ENCODE measurements around the gene DBN1.

DBN1 gene

DNA sequence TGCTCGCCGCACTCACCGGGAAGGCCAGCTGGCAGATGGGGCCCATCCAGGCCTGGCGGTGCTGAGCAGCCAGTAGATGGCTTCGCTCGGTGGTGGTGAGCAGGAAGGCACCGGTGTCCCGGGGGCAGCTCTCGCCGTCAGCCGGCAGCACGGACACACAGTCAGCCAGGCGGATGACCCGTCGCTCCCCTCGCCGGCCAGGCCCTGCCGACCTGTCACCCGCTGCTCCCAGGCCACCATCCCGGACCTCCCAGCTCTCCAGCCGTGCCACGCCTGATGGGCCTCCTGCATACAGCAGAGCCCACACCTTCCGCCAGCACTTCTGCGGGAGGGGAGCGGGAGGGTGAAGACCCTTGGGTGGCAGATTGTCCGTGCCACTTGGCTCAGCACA is 34.8 kb upstream of the DBN1 start:
- peak overlapping the region; percentile 82 for H3K4me3 ChIP-seq (ENCODE audit: low read depth, low read length)
- peak; percentile 52 for DNase-seq (ENCODE audit: low read depth)
- TF ChIP-seq POLR2A (IDR thresholded peaks at IDR 0.05; ENCODE audit: extremely low read depth, insufficient read length) (no peak), MYC (IDR thresholded peaks at IDR 0.05; ENCODE audit: low read depth, low read length) (no peak)
- TF ChIP-seq, protein P1, sequence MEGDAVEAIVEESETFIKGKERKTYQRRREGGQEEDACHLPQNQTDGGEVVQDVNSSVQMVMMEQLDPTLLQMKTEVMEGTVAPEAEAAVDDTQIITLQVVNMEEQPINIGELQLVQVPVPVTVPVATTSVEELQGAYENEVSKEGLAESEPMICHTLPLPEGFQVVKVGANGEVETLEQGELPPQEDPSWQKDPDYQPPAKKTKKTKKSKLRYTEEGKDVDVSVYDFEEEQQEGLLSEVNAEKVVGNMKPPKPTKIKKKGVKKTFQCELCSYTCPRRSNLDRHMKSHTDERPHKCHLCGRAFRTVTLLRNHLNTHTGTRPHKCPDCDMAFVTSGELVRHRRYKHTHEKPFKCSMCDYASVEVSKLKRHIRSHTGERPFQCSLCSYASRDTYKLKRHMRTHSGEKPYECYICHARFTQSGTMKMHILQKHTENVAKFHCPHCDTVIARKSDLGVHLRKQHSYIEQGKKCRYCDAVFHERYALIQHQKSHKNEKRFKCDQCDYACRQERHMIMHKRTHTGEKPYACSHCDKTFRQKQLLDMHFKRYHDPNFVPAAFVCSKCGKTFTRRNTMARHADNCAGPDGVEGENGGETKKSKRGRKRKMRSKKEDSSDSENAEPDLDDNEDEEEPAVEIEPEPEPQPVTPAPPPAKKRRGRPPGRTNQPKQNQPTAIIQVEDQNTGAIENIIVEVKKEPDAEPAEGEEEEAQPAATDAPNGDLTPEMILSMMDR (IDR thresholded peaks at IDR 0.05; ENCODE audit: low read depth, low read length), result no peak
- TF ChIP-seq, protein P2, sequence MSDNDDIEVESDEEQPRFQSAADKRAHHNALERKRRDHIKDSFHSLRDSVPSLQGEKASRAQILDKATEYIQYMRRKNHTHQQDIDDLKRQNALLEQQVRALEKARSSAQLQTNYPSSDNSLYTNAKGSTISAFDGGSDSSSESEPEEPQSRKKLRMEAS (IDR thresholded peaks at IDR 0.05; ENCODE audit: low read depth, low read length), result no peak

DNA sequence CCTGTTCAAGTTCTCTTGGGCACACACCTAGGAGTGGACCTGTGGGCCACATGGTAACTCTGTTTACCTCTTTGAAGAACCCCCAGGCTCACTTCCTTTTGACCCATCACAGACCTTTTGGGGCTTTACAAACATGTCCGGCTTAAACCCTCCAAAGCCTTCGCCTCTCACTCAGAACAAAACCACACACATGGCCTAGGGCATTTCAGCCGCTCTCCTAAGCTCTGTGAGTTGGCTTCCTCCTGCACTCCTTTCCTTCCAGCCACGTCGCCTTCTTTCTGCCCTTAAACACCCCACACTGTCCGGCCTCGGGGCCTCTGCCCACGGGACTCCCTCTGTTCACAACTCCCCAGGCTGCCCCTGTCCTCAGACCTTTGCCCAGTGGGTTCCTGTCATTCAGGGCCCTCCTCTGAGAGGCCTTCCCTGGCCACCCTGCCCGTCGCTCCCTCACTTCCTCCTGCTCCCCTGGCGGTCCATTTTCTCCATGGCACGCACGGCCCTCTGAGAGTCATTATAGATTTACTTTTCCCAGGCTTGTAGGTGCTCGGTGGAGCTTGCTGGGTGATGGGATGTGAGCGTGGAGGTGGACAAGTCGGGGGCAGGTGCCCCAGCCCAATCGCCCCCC is 34.3 kb upstream of the DBN1 start:
- H3K4me3 ChIP-seq (ENCODE audit: low read depth, low read length), result peak overlapping the region; percentile 82
- DNase-seq (ENCODE audit: low read depth), result peak; percentile 63
- TF ChIP-seq, protein P2 (IDR thresholded peaks at IDR 0.05; ENCODE audit: low read depth, low read length), result no peak

DNA sequence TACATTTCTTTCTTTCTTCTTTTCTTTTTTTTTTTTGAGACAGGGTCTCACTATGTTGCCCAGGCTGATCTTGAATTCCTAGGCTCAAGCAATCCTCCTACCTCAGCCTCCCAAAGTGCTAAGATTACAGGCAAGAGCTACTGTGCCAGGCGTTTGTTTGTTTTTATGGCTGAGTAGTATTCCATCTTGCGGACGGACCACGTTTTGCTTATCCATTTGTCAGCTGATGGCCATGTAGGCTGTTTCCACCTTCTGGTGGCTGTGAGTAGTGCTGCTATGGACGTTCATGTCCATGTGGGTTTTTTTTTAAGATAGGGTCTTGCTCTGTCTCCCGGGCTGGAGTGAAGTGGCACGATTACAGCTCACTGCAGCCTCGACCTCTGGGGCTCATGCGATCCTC is 33.7 kb upstream of the DBN1 start:
- H3K4me3 ChIP-seq (ENCODE audit: low read depth, low read length), result peak overlapping the region; percentile 82
- TF ChIP-seq, protein P1 (IDR thresholded peaks at IDR 0.05; ENCODE audit: low read depth, low read length), result peak; percentile 50
- no peak for TF ChIP-seq MYC (IDR thresholded peaks at IDR 0.05; ENCODE audit: low read depth, low read length)
- peak; percentile 67 for DNase-seq (ENCODE audit: low read depth)

DNA sequence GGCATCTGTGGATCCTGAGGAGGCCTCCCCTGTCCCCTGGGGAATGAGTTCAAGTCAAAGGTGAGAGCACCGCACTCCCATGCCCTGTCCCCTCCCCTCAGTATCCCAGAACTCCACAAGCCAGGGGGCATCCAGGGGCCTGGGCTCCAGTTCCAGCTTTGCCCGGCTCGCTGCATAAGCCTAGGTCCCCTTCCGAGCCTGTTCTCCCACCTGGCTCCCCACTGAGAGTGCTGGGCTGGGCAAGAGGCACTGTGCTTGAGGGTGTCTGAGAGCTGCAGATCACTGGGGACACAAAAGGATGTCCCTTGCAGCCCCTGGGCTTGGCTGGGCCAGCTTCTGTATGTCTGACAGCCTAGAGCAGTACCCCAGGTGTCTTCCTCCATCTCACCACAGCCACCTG is 31.6 kb upstream of the DBN1 start:
- TF ChIP-seq, protein P1 (IDR thresholded peaks at IDR 0.05; ENCODE audit: low read depth, low read length), result no peak
- TF ChIP-seq, protein P2 (IDR thresholded peaks at IDR 0.05; ENCODE audit: low read depth, low read length), result no peak
- TF ChIP-seq MYC (IDR thresholded peaks at IDR 0.05; ENCODE audit: low read depth, low read length) (no peak), POLR2A (IDR thresholded peaks at IDR 0.05; ENCODE audit: extremely low read depth, insufficient read length) (no peak)
- no peak overlapping the region for H3K4me3 ChIP-seq (ENCODE audit: low read depth, low read length)
- no peak for DNase-seq (ENCODE audit: low read depth)

DNA sequence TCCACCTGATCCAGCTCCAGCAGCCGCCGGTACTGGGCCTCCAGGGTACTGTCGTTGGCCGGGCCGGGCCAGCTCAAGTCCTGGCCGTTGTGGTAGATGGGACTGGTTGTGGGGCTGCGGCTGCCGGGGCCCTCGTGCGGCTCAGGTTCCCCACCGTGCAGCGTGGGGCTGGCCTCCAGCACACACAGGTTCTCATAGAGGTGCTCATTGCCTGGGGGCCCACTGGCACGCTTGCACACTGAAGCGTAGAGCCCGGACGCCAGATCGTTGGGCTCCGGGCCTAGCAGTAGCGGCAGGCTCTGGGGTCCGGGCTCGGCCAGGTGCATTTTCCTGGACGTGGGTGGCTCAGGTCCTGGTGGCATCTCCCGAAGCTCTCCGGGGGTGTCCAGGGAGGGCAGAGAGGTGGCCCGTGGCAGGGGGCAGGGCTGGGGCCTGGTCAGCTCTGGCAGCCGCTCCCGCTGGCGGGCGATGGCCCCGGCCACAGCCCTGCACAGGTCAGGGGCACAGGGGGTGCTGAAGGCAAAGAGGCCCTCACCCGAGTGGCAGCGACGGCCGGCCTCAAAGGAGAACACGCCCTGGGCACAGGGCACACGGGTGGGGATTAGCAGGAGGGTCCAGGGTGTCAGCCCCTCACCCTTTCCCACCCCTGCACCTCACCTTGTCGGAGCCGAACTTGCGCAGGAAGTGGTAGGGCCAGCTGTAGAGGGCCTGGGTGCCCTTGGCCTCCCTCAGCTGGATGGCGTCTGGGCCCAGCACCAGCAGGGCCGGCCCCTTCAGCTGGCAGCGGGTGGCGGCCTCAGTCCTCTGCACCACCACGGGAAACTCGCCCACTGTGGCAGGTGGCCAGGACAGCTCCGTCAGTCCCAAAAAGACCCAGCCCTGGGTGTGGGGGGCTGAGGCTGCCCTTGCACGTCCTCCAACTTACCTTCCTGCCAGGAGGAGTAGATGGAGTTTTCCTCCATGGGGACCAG is 30.9 kb upstream of the DBN1 start:
- TF ChIP-seq MYC (IDR thresholded peaks at IDR 0.05; ENCODE audit: low read depth, low read length) (no peak), POLR2A (IDR thresholded peaks at IDR 0.05; ENCODE audit: extremely low read depth, insufficient read length) (no peak)
- TF ChIP-seq, protein P2 (IDR thresholded peaks at IDR 0.05; ENCODE audit: low read depth, low read length), result no peak
- TF ChIP-seq, protein P1 (IDR thresholded peaks at IDR 0.05; ENCODE audit: low read depth, low read length), result no peak
- no peak overlapping the region for H3K4me3 ChIP-seq (ENCODE audit: low read depth, low read length)
- DNase-seq (ENCODE audit: low read depth), result no peak

DNA sequence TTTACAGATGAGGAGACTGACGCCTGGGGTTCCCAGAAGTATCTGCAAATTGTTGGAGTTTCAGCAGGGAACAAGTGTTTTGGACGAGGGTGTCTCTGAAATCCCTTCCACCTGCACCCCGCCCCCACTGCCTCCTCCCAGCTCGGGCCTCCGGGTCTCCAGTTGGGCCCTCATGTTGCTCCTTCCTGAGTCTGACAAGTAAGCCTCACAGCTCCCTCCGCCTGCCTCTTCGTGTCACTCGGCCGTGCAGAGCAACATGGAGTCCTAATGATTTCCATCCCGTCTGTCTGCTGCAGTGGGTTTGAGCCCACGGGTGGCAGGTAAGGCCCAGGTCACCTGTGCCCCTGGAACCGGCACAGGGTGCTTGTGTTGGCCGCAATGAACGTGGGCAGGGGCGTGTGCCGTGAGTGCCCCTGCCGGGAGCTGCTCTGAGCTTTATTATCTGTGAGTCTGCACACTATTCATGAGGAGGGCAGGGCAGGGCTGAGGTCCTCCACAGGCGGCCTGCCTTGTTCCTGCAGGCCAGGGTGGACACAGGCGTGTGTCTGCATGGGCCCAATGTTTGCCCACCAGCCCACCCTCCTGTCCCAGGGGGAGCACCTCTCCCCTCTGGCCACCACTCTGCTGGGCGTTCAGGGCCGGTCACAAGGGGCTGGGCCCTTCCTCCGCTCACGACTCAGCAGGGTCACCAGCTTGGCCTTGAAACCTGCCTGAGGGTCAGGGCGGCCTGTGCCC is 30.1 kb upstream of the DBN1 start:
- no peak for DNase-seq (ENCODE audit: low read depth)
- TF ChIP-seq MYC (IDR thresholded peaks at IDR 0.05; ENCODE audit: low read depth, low read length), result no peak
- TF ChIP-seq, protein P1 (IDR thresholded peaks at IDR 0.05; ENCODE audit: low read depth, low read length), result no peak
- TF ChIP-seq POLR2A (IDR thresholded peaks at IDR 0.05; ENCODE audit: extremely low read depth, insufficient read length), result peak; percentile 11
- TF ChIP-seq, protein P2 (IDR thresholded peaks at IDR 0.05; ENCODE audit: low read depth, low read length), result no peak
- H3K4me3 ChIP-seq (ENCODE audit: low read depth, low read length), result no peak overlapping the region
